22Rv1 (cell line): ENCODE results near the gene AKT3.

ENCODE experiments used
- ZFX ChIP-seq: fragments of 450-650 bp; IDR thresholded peaks from 2 replicates; pipeline ENCODE4 v1.6.1; 2017; ENCODE audit warnings: antibody characterized with exemption, borderline replicate concordance
- TF ChIP-seq, protein P1 (sequence below): fragments of 450-650 bp; IDR thresholded peaks from 2 replicates; pipeline ENCODE4 v1.5.1; 2017; ENCODE audit warnings: mild to moderate bottlenecking

DNA sequence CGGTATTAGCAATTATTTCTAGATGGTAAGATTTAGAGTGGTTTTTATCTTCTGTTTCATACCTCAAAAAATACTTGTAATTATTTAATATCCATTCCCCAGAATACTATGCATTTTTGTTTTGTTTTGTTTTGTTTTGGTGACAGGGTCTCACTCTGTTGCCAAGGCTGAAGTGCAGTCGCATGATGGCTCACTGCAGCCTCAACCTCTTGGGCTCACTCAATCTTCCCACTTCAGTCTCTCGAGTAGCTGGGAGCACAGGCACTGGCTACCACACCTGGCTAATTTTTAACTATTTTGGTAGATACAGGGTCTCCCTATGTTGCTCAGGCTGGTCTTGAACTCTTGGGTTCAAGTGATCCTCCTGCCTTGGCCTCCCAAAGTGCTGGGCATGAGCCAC, 252.7 kb downstream of the AKT3 start:
- TF ChIP-seq, protein P1, sequence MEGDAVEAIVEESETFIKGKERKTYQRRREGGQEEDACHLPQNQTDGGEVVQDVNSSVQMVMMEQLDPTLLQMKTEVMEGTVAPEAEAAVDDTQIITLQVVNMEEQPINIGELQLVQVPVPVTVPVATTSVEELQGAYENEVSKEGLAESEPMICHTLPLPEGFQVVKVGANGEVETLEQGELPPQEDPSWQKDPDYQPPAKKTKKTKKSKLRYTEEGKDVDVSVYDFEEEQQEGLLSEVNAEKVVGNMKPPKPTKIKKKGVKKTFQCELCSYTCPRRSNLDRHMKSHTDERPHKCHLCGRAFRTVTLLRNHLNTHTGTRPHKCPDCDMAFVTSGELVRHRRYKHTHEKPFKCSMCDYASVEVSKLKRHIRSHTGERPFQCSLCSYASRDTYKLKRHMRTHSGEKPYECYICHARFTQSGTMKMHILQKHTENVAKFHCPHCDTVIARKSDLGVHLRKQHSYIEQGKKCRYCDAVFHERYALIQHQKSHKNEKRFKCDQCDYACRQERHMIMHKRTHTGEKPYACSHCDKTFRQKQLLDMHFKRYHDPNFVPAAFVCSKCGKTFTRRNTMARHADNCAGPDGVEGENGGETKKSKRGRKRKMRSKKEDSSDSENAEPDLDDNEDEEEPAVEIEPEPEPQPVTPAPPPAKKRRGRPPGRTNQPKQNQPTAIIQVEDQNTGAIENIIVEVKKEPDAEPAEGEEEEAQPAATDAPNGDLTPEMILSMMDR = no peak
- no peak for TF ChIP-seq ZFX
